ENCODE data around the gene CYP19A1. TPM values are rescaled to one million over a fixed set of nuclear protein-coding genes. Genes with fewer than 3 reads are reported as not detected.

The CYP19A1 gene
- total RNA-seq, 1 donor from 2014 or later = not detected

DNA sequence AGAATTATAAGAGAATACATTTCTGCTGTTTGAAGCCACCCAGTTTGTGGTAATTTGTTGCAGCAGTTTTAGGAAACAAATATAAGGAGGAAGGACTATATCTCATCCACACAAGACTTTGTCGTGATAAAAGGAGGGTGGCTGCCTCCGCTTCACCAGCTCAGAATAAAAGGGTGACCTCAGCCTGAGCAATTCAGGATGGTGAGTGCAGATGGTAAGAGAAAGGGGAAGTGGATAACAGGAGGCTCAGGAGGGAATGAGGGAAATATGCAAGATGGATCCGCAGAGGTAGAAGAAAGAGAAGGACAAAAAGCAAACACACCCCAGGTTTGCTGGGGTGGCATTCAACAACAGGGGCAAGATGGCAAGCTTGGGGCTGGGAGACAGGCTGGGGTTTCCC is 135.6 kb downstream of the CYP19A1 start:
- no peaks in the 10 kb centered on the region for H3K4me1 Mint-ChIP-seq (ENCODE audit: unreplicated experiment)
- H3K36me3 Mint-ChIP-seq (ENCODE audit: low read depth, unreplicated experiment) = no peaks in the 10 kb centered on the region
- no peaks in the 10 kb centered on the region for H3K27me3 Mint-ChIP-seq (ENCODE audit: unreplicated experiment)
- no peak overlapping the region for H3K4me3 Mint-ChIP-seq (ENCODE audit: unreplicated experiment)
- no peaks in the 10 kb centered on the region for H3K9me3 Mint-ChIP-seq (ENCODE audit: unreplicated experiment)
- no peak overlapping the region for H3K27ac Mint-ChIP-seq (ENCODE audit: unreplicated experiment)
- DNase-seq (ENCODE audit: low spot score) = no peak
- TF ChIP-seq, protein P1, sequence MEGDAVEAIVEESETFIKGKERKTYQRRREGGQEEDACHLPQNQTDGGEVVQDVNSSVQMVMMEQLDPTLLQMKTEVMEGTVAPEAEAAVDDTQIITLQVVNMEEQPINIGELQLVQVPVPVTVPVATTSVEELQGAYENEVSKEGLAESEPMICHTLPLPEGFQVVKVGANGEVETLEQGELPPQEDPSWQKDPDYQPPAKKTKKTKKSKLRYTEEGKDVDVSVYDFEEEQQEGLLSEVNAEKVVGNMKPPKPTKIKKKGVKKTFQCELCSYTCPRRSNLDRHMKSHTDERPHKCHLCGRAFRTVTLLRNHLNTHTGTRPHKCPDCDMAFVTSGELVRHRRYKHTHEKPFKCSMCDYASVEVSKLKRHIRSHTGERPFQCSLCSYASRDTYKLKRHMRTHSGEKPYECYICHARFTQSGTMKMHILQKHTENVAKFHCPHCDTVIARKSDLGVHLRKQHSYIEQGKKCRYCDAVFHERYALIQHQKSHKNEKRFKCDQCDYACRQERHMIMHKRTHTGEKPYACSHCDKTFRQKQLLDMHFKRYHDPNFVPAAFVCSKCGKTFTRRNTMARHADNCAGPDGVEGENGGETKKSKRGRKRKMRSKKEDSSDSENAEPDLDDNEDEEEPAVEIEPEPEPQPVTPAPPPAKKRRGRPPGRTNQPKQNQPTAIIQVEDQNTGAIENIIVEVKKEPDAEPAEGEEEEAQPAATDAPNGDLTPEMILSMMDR (IDR thresholded peaks at IDR 0.05; ENCODE audit: unreplicated experiment) = no peak

DNA sequence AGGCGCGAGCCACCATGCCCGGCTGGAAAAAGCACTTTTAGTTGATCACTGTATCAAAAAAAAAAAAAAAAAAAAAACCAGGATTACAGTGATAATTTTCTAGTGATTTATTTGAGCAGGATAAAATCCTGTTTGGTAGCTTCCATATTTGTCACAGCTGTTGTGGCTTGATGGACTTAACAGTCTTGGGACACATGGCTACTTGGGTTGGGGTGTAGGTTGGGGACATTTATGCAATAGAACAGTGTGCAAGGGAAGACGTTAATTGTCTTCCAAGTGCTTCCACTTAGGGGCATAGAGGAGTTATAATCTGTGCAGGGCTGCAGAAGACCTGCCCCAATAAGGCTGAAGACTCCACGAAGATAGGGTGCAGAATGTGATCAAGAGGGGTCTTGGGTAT is 136.8 kb downstream of the CYP19A1 start:
- TF ChIP-seq, protein P1 (IDR thresholded peaks at IDR 0.05; ENCODE audit: unreplicated experiment) = no peak
- no peaks in the 10 kb centered on the region for H3K27me3 Mint-ChIP-seq (ENCODE audit: unreplicated experiment)
- DNase-seq (ENCODE audit: low spot score) = no peak
- H3K36me3 Mint-ChIP-seq (ENCODE audit: low read depth, unreplicated experiment) = no peaks in the 10 kb centered on the region
- H3K9me3 Mint-ChIP-seq (ENCODE audit: unreplicated experiment) = no peaks in the 10 kb centered on the region
- no peak overlapping the region for H3K27ac Mint-ChIP-seq (ENCODE audit: unreplicated experiment)
- H3K4me1 Mint-ChIP-seq (ENCODE audit: unreplicated experiment) = no peaks in the 10 kb centered on the region
- no peak overlapping the region for H3K4me3 Mint-ChIP-seq (ENCODE audit: unreplicated experiment)

DNA sequence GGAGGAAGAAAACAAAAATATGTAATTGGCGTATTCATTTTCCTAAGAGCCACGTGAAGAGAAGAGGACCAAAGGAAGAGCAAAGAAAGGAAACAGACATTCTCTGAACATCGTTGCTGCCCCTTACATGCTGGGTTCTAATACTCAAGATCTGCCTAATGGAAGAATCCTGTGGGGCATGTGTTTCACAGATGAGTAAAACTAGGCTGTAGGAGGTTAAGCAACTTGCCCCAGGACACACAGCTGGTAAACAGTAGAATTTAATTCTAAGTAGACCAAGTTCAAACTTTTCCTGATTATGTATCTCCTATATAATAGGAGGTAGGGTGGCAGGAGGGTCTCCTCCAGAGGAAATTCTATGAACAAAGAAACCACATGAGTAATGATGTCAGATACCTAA is 137.6 kb downstream of the CYP19A1 start:
- no peak overlapping the region for H3K4me3 Mint-ChIP-seq (ENCODE audit: unreplicated experiment)
- no peak overlapping the region for H3K27ac Mint-ChIP-seq (ENCODE audit: unreplicated experiment)
- H3K4me1 Mint-ChIP-seq (ENCODE audit: unreplicated experiment) = no peaks in the 10 kb centered on the region
- DNase-seq (ENCODE audit: low spot score) = no peak
- H3K27me3 Mint-ChIP-seq (ENCODE audit: unreplicated experiment) = no peaks in the 10 kb centered on the region
- TF ChIP-seq, protein P1 (IDR thresholded peaks at IDR 0.05; ENCODE audit: unreplicated experiment) = no peak
- H3K36me3 Mint-ChIP-seq (ENCODE audit: low read depth, unreplicated experiment) = no peaks in the 10 kb centered on the region
- no peaks in the 10 kb centered on the region for H3K9me3 Mint-ChIP-seq (ENCODE audit: unreplicated experiment)

DNA sequence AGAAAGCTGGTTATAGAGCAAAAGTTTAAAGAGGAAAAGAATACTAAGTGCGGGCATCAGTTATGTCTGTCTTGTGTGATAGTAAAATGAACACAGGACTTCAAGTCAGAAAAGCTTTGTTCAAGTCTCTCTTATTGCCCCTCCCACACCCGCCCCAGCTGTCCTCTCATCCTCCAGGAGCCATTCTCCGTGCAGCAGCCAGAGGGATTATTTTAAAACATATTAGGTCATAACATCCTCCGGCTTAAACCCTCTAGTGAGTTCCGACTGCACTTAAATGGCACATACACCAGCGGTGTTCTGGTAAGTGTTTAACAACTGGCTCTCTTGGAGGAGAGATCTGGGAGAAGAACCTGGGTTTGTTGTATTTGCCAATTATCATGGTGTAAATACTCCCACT is 138.9 kb downstream of the CYP19A1 start:
- Mint-ChIP-seq H3K27me3 (ENCODE audit: unreplicated experiment) (no peaks in the 10 kb centered on the region), H3K9me3 (ENCODE audit: unreplicated experiment) (no peaks in the 10 kb centered on the region), H3K4me1 (ENCODE audit: unreplicated experiment) (no peaks in the 10 kb centered on the region), H3K4me3 (ENCODE audit: unreplicated experiment) (no peak overlapping the region), H3K36me3 (ENCODE audit: low read depth, unreplicated experiment) (no peaks in the 10 kb centered on the region), H3K27ac (ENCODE audit: unreplicated experiment) (no peak overlapping the region)
- TF ChIP-seq, protein P1 (IDR thresholded peaks at IDR 0.05; ENCODE audit: unreplicated experiment) = no peak
- no peak for DNase-seq (ENCODE audit: low spot score)

DNA sequence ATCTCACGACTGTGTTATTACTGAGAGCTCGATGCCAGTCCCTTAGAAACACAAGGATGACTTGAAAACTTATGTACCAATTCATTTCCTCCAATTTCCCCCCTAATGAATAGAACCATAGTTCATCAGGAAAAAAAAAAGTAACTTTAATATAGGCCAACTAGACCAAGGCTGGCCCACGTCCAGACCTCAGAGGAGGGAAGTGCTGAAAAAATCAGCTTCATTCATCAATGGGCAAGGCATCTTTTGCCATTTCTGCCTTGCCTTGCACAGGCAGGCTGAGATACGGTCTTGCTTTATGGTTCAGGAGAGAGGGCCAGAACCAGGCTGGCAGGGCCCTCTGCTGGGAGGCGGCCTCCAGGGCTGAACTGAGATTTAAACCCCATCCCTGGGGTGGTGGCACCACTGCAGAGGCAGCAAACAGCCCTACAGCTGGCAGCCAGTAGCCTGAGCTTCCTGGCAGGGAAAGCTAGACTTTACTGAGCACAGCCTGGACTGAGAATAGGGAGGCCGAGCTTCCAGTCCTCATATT is 139.6 kb downstream of the CYP19A1 start:
- Mint-ChIP-seq H3K4me1 (ENCODE audit: unreplicated experiment) (no peaks in the 10 kb centered on the region), H3K36me3 (ENCODE audit: low read depth, unreplicated experiment) (no peaks in the 10 kb centered on the region), H3K9me3 (ENCODE audit: unreplicated experiment) (no peaks in the 10 kb centered on the region), H3K4me3 (ENCODE audit: unreplicated experiment) (no peak overlapping the region), H3K27ac (ENCODE audit: unreplicated experiment) (no peak overlapping the region), H3K27me3 (ENCODE audit: unreplicated experiment) (no peaks in the 10 kb centered on the region)
- no peak for DNase-seq (ENCODE audit: low spot score)
- TF ChIP-seq, protein P1 (IDR thresholded peaks at IDR 0.05; ENCODE audit: unreplicated experiment) = no peak
